Prostate gland (tissue), 2 donors: Measurements from ENCODE around the gene ZNF322. TPM values are rescaled to one million over a fixed set of nuclear protein-coding genes. Genes with fewer than 3 reads are reported as not detected.

Experiments
- DNase-seq: peaks from one replicate; pipeline ENCODE4 v3.0.0-alpha.2; 2019; ENCODE audit warnings: low spot score
- H3K27ac ChIP-seq, 2 donors: fragments of 200-600 bp; sonication (generic); 2 replicates each; pipeline ENCODE4 v1.5.1; 2017 to 2019
- H3K27me3 ChIP-seq: fragments of 200-600 bp; sonication (generic); replicated peaks from 2 replicates; pipeline ENCODE4 v1.5.1; 2019; ENCODE audit not compliant: insufficient read depth
- H3K36me3 ChIP-seq, 2 donors: fragments of 200-600 bp; sonication (generic); 1 replicate in 1 of 2; 2 replicates in 1 of 2; pipeline versions ENCODE4 v1.5.1 to v1.8.1; 2017 to 2019
- H3K4me1 ChIP-seq: fragments of 200-600 bp; sonication (generic); replicated peaks from 2 replicates; pipeline ENCODE4 v1.5.1; 2019
- H3K4me3 ChIP-seq, 2 donors: fragments of 200-600 bp; sonication (generic); 2 replicates each; pipeline ENCODE4 v1.5.1; 2017 to 2019
- H3K9me3 ChIP-seq: fragments of 200-600 bp; sonication (generic); 2 replicates; pipeline ENCODE4 v1.5.1; 2017
- CTCF ChIP-seq, 4 experiments: fragments of 200-600 bp in 2 of 4; fragments of 450-650 bp in 2 of 4; sonication (generic) in 2 of 4; IDR thresholded peaks; 1 replicate in 3 of 4; 2 replicates in 1 of 4; pipeline ENCODE4 v1.5.1; 2016 to 2019; ENCODE audit warnings: antibody characterized with exemption in 4 of 4, mild to moderate bottlenecking in 2 of 4, moderate library complexity in 2 of 4
- POLR2A ChIP-seq: fragments of 450-650 bp; IDR thresholded peaks from one replicate; pipeline ENCODE4 v1.6.1; 2016; ENCODE audit warnings: antibody characterized with exemption, mild to moderate bottlenecking
- POLR2AphosphoS5 ChIP-seq: sonication (generic); formaldehyde crosslinking; IDR thresholded peaks from one replicate; pipeline ENCODE4 v1.6.1; 2017; ENCODE audit warnings: antibody characterized with exemption
- WGBS: methylation state at CpG from one replicate; pipeline ENCODE4 v1.1.5; 2018; 5-methylcytosine and 5-hydroxymethylcytosine counted together
- intact Hi-C: fragments of 100-400 bp; cut with DNase I; formaldehyde crosslinking; loops from one replicate; pipeline ENCODE4 v1.14.2; 2022
- total RNA-seq, 2 donors: library from RNA; depleted of rRNA; stranded (reverse); fragments of >200 nt; gene quantifications; one replicate each; pipeline ENCODE4 v1.1.0, GENCODE V29; 2016

The ZNF322 gene
- total RNA-seq, 2 donors from 2014 or later = 25.2 to 31.7 TPM

- no peaks in the 10 kb centered on the region for H3K27me3 ChIP-seq
- no peaks in the 10 kb centered on the region for H3K9me3 ChIP-seq
- WGBS = 53% methylated on average over 7 of the region's 7 CpGs
- no peaks in the 10 kb centered on the region for H3K4me1 ChIP-seq
- peak; percentile 55 for DNase-seq
- H3K36me3 ChIP-seq = no peaks in the 10 kb centered on the region
- intact Hi-C loops = loop anchor here (5.0 kb wide), 1 partner anchor 470 kb away; no protein-coding TSS in a partner anchor
- TF ChIP-seq POLR2AphosphoS5 (peak; percentile 24), CTCF (IDR thresholded peaks at IDR 0.05) (peak; percentile 15 to 68 (median 50)), POLR2A (no peak)
- H3K4me3 ChIP-seq = no peak overlapping the region
- H3K27ac ChIP-seq = no peak overlapping the region
Observed at GRCh38 chr6:26607434-26608230, 51.9 kb downstream of the ZNF322 start.

DNA sequence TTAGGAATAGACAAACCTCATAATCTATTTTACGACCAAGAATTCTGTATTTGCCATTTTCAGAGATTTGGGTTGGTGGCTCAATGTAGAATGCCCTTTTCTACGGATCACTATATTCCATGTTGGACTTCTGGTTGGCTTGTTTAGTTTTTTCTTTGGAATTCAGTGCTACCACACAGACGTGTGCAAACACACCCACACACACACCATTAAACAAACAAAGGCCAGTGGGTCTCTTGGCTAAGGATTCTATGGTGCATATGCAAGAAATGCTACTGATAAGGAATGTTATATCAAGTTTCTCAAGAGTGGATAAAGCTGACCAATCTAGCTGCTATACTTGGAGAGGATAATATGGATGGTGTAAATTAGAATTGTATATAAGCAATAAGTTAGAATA lies 54.7 kb downstream of the ZNF322 start:
- DNase-seq = no peak
- Histone ChIP-seq H3K9me3 (no peaks in the 10 kb centered on the region), H3K27ac (no peak overlapping the region), H3K4me1 (no peaks in the 10 kb centered on the region), H3K4me3 (no peak overlapping the region), H3K27me3 (no peaks in the 10 kb centered on the region), H3K36me3 (no peaks in the 10 kb centered on the region)
- 62% methylated on average over 3 of the region's 3 CpGs for WGBS
- TF ChIP-seq CTCF (IDR thresholded peaks at IDR 0.05) = no peak
- no peak for TF ChIP-seq POLR2A
- TF ChIP-seq POLR2AphosphoS5 = no peak
- intact Hi-C loops = loop anchor here (5.0 kb wide), 1 partner anchor 473 kb away; no protein-coding TSS in a partner anchor

DNA sequence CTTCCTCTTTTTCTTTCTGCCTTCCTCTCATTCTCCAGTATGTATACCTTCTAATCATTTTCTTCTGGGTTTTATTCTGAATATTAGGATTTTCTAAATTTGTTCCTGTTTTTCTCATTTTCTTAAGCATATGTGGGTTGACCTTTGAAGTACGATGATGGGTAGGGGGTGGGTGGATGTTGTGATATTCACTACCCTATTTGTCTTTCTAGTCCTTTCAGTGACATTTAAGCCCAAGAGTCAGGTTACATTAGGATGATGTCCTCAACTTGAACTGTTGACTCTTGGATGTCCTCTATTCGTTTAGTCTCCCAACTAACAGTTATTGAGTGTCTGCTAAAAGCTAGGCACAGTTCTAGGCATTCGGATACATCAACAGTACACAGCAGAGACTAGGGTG lies 55.5 kb downstream of the ZNF322 start:
- Histone ChIP-seq H3K36me3 (no peaks in the 10 kb centered on the region), H3K4me3 (no peak overlapping the region), H3K27me3 (no peaks in the 10 kb centered on the region), H3K9me3 (no peaks in the 10 kb centered on the region), H3K27ac (no peak overlapping the region), H3K4me1 (no peaks in the 10 kb centered on the region)
- DNase-seq = no peak
- intact Hi-C loops = no loop called here
- WGBS = 52% methylated on average over 3 of the region's 3 CpGs
- TF ChIP-seq CTCF (IDR thresholded peaks at IDR 0.05) (no peak), POLR2A (no peak), POLR2AphosphoS5 (no peak)

- no peak overlapping the region for H3K27ac ChIP-seq
- intact Hi-C loops = no loop called here
- H3K9me3 ChIP-seq = no peaks in the 10 kb centered on the region
- no peak for TF ChIP-seq POLR2AphosphoS5
- TF ChIP-seq POLR2A = no peak
- TF ChIP-seq CTCF (IDR thresholded peaks at IDR 0.05) = no peak
- H3K4me1 ChIP-seq = peaks cover 7% of the 10 kb centered on the region
- no peaks in the 10 kb centered on the region for H3K36me3 ChIP-seq
- no peak for DNase-seq
- H3K27me3 ChIP-seq = no peaks in the 10 kb centered on the region
- WGBS = 80% methylated on average over 3 of the region's 3 CpGs
- no peak overlapping the region for H3K4me3 ChIP-seq
Observed at GRCh38 chr6:26602262-26602661, 57.3 kb downstream of the ZNF322 start.

- Histone ChIP-seq H3K9me3 (no peaks in the 10 kb centered on the region), H3K4me1 (peaks cover 7% of the 10 kb centered on the region), H3K27me3 (no peaks in the 10 kb centered on the region), H3K36me3 (no peaks in the 10 kb centered on the region), H3K4me3 (no peak overlapping the region), H3K27ac (no peak overlapping the region)
- intact Hi-C loops = no loop called here
- TF ChIP-seq POLR2A (no peak), POLR2AphosphoS5 (no peak), CTCF (IDR thresholded peaks at IDR 0.05) (no peak)
- DNase-seq = no peak
Observed at GRCh38 chr6:26600759-26601158, 58.8 kb downstream of the ZNF322 start.
